ENCODE measurements around the gene ARHGEF10L.
A peak's percentile ranks its signal among the peaks of the same experiment; 100 is the strongest.

The ARHGEF10L gene

DNA sequence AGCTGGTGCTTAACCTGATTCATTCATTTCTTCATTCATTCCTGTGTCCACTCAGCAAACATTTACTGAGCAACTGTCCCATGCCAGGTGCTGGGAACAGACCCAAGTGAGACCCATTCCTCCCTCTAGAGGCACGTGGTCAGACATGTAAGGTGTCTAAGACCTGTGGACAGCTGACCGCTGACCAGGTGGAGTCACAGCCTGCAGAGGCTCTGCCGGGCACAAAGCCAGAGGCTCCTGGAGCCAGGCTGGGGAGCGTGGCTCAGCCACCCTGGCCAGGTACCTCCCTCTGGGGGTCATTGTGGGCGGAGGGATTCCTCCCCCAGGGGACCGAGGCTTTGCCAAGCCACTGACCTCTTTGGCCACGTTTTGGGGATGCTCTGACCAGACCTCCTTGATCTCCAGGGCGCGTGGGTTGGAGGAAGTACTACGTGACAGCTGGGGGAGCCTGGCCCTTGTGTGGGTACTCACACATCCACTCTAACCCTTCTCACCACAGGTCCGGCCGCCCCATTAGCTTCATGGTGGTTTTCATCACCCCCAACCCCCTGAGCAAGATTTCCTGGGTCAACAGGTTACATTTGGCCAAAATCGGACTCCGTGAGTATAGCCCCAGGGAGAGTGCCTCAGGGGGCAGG lies 100.3 kb downstream of the ARHGEF10L start:
- no peak for DNase-seq

DNA sequence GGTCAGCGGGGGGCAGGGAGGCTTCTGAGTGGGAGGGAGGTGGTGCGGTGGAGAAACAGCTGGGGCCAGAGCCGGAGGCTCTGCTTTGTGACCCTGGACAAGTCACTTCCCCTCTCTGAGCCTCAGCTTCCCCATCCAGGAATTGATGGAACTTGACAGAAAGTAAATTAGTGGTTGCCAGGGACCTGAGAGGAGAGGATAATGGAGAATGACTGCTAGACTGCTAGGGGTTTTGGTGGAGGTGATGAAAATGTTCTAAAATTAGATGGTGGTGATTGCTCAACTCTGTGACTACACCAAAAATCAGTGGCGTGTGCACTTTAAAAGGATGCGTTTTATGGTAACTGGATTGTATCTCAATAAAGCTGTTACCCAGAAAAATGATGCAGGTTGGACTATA lies 100.9 kb downstream of the ARHGEF10L start:
- DNase-seq: no peak

DNA sequence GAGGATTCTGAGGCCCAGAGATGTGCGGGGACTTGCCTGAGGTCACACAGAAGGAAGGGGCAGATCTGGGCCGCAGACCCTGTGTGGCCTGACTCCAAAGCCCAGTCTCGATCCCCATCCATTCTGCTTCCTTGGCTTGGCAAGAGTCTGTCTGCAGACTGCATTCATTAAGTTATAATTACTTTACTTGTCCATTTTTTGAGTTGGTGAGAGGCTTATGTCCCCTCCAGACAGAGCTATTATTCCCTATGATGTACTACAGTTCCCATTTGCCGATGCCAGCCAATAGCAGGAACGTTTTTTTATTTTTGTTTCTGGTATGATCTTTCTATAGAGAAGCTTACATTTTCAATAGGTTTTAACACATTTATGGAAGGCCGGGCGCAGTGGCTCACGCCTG lies 101.5 kb downstream of the ARHGEF10L start:
- no peak for DNase-seq

DNA sequence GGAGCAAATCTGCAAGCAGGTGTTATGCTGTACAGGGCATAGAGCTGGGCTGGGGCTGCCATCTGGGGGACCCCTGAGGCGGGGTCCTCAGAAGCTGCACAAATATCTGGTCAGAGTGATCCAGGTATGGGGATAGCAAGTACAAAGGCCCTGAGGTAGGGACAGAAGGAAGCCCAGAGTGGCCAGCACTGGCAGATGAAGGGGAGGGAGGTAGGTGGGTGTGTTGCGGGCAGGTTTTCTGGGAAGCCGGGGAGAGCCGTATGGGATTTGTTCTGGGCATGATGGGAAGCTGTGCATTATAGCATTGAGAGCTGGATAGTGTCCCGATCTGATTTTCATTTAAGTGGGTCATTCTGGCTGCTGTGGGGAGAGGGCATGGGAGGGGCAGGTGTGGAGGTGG lies 102.7 kb downstream of the ARHGEF10L start:
- no peak for DNase-seq

DNA sequence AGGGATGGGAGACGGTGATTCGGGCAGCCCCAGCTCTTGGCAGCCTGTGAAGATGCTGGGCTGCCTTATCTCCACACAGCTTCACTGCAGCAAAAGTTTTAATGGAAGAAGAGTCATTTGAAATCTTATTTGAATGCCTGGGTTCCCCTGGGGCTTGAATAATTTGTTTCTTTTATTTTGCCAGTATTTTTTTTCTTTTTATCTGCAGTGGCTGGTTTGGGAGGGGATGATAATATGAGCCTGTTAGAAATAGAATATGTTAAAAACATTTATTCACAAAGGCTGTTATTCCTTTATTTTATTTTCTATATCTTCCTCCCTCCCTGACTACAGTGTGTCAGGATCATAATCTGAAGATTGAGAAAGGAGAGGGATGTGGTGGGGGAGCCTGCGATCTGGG lies 103.4 kb downstream of the ARHGEF10L start:
- DNase-seq: no peak

DNA sequence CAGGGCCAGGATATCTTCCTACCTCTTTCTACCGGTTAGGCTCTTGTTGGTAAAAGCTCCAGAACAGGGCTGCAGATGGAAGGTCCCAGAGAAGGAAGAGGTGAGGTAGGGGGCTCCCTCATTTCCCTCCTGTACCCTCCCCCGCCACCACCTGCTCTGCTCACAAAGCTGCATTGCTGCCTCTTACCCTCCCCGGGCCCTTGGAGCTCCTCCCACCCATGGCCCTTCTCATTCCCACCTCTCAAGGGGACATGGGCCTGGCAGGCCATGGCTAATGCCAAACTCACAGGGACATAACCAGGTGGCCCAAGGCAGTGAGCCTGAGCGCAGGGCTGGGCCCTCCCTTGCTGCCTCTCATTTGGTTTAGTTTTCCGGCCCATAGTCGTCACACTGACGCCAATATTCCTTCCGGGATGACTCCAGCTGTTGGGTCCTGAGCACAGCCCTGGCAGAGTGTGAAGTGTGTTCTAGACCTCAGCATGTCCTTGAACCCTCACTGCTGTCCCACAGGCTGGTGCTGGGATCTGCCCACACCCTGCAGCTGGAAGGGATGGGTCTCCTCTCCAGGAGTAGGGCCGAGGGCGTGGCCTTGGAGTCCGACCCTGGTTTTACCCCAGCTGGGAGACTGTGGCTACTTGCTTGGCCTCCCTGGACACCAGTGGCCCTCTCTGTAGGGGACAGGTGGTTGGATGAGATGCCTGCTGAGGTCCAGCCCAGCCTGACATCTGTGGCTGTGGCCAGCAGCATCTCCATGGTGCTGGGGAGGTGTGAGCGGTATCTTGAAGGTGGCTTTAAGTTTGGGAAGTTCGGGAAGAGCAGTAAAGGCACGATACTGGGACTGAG lies 104.6 kb downstream of the ARHGEF10L start:
- DNase-seq: no peak

GRCh38 chr1:17645068-17645911 lies 105.8 kb downstream of the ARHGEF10L start:
- no peak for DNase-seq

DNA sequence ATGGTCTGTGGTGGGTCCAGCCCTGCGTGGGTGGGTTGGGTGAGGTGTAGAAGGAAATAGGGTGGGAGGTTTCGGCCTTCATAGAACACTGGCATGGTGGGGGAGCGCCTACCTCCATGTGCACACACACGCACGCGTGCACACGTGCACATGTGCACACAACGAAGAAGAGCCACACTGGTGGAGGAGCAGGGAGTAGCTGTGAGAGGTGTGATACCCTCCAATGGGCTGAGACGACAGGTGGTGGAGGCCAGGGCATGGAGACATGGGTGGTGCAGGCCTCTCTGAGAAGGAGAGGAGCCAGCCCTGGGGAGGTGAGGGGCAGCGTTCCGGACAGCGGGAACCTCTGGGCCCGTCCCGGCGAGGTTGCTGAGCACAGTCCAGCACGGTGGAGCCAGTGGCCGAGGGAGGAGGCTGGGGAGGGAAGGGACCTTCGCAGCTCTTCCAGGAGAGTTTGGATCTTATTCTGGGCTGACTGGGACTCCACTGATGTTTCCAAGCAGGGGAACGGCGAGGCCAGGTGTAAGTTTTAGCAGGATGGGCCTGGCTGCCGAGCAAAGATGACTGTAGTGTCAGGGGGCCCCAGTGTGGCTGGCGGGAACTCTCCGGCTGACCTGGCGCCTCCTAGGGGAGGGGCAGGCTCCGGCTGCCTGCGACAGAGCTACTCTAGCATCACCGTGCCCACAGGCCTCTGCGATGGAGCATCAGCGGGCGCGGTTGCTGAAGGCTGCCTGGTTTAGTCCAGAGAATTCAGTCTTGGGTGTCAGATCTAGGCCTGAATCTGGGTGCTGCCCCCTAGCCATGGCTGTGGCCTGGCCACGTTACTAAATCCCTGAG lies 107.2 kb downstream of the ARHGEF10L start:
- DNase-seq: no peak

- no peak for DNase-seq
These were observed 109.1 kb downstream of the ARHGEF10L start for GRCh38 chr1:17648457-17649145.

GRCh38 chr1:17649371-17650106 lies 110.0 kb downstream of the ARHGEF10L start:
- no peak for DNase-seq

DNA sequence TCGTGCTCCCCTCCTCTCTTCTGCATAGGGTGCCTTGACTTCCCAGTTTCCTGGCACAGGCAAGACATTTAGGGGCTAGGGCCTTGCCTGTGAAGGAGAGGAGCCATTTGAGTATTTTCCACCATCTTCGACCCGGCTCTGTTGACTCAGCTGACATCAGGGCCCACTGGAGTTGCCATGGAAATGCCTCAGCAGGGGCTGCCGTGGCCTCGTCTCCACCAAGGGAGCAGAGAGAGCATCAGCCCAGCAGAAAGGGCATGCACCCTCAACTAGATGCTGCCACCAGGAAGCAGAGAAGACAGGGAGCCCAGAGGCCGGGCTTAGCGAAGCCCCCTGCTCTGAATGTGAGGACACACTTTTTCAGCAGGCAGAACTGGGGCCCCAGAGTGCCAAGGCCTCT lies 113.8 kb downstream of the ARHGEF10L start:
- DNase-seq: no peak

DNA sequence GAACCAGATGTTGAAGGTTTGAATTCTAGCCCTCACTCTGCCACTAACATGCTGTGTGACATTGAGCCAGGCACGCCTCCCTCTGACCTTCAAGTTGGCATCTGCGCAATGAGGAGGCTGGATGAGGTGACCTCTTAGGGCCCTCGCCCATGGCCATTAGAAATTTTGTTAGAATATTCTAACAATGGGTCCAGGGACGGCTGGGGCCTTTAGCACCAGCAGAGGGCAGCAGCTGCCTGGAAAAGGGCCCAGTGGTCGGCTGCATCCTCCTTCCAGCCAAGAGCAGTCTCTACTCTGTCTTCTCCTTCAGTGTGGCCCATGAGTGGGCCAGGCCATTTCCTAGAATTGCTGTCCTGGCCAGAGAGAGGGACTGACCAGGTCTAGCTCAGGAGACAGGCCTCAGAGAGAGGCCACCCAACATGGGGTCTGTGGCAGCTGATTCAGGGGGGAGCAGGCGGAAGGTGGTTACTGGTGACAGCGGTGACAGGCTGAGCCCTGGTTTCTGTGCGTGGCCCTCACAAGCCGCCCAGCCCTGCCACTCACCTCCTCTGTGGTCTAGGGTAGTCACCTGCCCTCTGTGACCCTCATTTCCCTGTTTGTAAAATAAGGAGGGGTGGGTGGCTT lies 114.3 kb downstream of the ARHGEF10L start:
- DNase-seq: no peak

- DNase-seq: no peak
These were observed 115.0 kb downstream of the ARHGEF10L start for GRCh38 chr1:17654519-17654918.

DNA sequence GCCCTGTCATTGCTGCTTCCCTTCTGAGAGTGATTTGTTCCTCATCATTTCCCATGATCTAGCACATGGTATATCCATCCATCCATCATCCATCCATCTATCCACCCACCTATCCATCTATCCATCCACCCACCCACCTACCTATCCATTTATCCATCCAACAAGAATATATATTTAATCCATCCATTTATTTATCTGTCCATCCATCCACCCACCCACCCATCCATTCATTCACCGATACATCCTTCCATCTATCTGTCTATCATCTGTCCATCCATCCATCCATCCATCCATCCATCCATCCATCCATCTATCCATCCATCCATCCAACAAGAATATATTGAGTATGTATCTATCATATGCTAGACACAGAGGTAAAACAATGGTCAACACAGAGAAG lies 115.7 kb downstream of the ARHGEF10L start:
- no peak for DNase-seq

GRCh38 chr1:17655922-17656321 lies 116.4 kb downstream of the ARHGEF10L start:
- no peak for DNase-seq

- no peak for DNase-seq
These were observed 117.9 kb downstream of the ARHGEF10L start for GRCh38 chr1:17657436-17657835.

DNA sequence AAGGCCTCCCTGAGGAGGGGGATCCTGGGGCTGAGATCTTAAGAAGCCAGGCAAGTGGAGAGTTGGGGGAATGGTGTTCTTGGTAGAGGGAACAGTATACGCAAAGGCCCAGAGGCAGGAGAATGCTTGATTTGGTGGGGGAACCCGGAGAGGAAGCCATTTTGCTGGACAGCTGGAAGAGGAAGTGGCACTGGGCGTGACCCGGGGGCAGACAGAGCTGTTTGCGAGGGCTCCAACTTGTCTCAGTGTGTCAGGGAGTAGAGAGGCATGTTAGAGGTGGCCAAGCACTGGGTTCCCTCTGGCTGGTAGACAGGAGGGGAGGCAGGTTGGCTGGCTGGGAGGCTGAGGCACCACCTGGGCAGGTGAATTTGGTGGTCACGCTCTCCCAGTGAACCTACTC lies 119.3 kb downstream of the ARHGEF10L start:
- DNase-seq: no peak

DNA sequence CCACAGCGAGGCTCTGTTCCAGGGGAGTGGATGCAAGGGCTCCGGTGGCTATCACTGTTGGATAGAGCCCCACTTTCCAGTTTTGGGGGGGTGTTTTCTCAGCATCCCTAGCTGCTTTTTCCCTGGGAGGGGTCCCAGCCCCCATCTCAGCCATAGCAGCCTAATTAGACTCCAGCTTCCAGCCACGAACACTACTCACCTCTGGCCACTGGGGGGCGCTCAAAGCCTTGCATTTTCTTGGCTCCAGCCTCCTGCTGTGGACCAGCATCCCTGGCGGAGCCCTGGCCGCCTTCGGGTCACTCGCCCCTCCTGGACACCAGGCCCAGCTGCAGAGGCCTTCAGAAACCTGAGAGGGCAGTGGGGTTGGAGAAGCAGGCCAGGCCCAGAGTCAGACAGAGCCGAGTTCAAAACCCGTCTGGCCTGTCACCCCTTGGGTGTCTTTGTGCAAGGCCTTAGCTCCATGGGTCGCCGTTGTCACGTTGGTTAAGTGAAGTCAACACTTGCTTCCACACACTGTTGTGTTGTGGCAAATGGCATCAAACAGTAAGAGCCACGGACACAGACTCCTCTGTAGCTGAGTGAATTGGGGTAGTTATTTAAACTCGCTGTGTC lies 122.2 kb downstream of the ARHGEF10L start:
- peak; percentile 36 for DNase-seq

GRCh38 chr1:17662296-17662695 lies 122.8 kb downstream of the ARHGEF10L start:
- no peak for DNase-seq

GRCh38 chr1:17662786-17663185 lies 123.3 kb downstream of the ARHGEF10L start:
- DNase-seq: no peak
